NK-92 (cell line): ENCODE measurements around the gene RPTOR.

Experiments
- DNase-seq: peaks from one replicate; lab custom pipeline; 2025; ENCODE audit not compliant: unreplicated experiment; lab: John Stamatoyannopoulos, UW

Gene RPTOR

DNA sequence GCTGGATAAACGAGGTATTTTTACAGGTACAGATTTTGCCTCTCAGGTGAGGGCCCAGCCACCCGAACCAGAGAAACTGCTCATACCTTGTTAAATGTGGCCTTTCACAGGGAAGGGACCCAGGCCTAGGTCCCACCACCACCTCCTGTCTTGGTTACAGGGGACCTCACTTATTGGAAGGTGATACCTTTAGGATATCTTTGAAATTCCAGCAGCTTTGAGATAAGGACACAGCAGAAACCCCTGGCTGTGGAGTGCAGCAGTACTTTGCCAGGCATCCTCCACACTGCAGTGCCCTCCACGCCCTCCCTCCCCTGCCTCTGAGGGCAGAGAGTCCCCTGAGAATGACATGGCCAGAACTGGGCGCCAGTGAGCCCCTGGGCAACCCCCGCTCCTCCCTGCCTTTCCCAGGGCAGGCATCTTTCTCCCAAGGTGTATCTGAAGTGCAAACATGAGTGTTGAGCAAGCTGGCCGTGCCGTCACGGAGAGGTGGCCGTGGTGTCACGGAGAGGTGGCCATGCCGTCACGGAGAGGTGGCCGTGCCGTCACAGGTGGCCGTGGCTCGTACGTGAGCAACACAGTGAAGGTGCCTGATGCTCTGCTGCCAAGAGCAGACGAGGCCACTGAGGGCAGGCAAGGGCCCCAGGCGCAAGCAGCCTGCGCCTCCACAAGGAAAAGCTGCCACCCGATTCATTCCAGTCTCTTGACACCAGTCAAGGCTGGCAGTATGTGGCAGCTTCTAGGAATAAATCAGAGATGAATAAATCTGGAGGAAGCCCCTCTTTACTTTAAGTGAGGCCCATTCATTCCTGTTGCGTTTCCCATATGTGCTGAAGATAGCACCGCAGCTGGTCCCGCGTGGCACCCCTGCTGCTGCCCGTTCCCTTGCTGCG, 312.5 kb downstream of the RPTOR start:
- no peak for DNase-seq

DNA sequence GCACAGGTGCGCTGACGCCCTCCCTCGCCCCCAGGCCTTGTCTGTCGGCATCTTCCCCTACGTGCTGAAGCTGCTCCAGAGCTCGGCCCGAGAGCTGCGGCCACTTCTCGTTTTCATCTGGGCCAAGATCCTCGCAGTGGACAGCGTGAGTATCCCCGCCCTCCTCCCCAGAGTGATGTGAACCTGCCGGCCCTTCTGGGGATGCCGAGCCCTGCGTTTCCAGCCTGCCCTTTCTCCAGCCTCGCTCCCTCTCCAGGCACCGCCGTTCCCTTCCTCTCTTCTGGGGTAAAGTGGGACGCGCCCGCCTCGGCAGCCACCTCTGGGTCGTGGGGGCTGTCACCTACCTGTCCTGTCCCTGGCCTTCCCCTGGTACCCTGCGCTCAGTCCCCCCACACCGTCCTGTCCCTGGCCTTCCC, 313.1 kb downstream of the RPTOR start:
- no peak for DNase-seq

- DNase-seq = no peak
Observed at GRCh38 chr17:80858301-80859001, 313.8 kb downstream of the RPTOR start.

DNA sequence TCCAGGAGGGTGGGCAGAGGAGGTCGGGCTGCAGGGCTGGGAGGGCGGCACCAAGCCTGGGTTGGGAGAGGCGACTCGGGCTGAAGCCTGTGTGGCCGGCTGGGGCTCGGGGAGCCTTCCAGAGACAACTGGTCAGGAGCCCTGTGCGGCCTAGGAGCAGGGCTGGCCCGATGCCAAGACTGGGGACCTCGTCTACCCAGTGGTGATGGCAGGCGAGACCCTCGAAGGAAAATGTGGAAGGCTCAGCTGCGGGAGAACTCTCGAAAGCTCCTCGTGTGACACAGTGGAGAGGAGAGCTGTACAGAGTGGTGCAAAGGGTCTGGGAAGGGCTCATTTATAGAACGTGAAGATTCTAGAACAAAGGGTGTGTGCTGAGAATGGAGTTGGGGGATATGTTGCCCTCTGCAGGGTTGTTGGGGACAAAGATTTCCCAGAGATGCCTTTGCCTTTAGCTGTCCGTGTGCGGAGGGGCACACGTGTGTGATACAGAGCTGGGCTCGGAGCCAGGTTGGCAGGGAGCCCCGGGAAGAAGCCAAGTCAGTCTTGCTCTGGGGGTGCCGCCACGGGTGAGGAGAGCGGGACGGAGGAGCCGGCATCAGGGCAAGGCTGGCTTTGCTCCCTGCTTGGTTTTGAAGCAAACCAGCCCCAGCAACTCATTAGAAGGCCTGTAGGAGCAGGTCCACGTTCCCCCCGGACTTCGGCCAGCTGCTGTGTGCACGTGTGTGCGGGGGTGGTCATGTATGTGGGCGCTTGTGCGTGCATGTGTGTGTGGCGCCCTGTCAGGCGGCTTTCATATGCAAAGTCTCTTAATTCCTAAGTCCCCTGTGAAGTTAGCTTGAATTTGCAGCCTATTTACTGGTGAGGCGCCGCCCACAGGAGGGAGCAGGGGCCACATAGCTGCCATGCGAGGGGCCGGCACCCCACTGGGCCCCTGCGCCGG, 314.6 kb downstream of the RPTOR start:
- no peak for DNase-seq

GRCh38 chr17:80860101-80860671, 315.5 kb downstream of the RPTOR start:
- no peak for DNase-seq

- DNase-seq = no peak
Observed at GRCh38 chr17:80860703-80861417, 316.2 kb downstream of the RPTOR start.

DNA sequence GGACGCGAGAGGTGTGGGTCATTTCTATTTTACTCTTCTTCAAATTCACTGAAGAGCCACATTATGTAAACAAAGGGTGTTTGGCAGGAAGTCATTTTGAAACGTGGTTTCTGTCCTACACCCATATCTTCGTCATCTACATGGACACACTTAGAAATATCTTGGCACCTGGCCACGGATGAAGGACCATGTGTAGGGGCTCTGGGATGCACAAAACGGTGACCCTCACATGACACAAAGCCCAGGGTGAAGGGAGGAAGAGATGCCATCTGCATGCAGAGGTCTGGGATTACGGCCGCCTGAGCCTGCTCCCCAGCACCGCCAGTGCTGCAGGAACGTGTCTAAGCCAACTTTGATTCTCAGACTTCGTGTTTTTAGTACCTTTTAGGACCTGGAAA, 316.8 kb downstream of the RPTOR start:
- DNase-seq = no peak

GRCh38 chr17:80861892-80862291, 317.3 kb downstream of the RPTOR start:
- no peak for DNase-seq

DNA sequence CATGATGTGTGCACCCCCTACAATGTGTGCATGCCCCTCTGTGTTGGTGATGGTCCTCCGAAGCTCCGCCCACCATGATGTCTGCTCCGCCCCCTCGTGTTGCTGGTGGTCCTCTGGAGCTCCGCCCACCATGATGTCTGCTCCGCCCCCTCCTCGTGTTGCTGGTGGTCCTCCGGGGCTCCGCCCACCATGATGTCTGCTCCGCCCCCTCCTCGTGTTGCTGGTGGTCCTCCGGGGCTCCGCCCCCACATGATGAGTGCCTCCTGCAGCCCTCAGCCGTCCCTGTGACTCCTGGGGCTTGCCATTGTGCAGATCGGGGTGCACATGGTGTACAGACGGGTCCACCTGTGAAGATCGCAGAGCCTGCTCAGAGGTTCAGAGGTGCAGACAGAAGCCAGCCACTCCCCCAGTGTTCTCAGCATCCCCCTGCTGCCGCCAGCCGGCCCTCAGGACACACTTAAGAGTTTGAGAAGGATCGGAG, 317.9 kb downstream of the RPTOR start:
- no peak for DNase-seq

- no peak for DNase-seq
Observed at GRCh38 chr17:80862978-80863377, 318.3 kb downstream of the RPTOR start.

- DNase-seq = no peak
Observed at GRCh38 chr17:80863626-80864025, 319.0 kb downstream of the RPTOR start.

- no peak for DNase-seq
Observed at GRCh38 chr17:80864751-80865150, 320.1 kb downstream of the RPTOR start.

DNA sequence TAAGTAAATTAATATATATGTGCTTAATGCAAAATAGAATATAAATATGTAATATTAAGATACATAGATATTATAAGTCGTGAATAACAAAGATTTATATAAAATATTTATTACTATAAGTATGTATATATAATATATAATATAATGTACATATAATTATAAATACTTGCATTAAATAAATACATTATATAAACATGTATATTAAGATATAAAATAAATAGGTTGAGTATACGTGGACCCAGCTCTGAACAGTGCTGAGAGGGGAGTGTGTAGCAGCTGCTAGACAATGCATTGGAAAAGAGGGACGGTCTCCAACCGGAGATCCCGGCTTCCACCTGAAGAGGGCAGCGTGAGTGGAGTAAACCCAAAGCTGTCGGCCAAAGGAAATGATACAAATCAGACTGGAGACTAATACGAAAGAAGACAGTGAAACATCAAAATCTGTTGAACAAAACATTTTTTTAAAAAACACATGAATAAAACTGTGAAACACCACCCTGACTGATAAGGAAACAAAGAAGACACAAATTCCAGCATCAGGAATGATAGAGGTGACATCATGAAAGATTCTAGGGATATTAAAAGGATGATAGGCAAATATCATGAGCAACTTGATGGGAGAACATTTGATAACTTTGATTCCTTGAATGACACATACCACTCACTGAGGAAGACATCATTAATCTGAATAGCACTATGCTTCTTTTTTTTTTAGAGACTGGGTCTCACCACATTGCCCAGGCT, 321.6 kb downstream of the RPTOR start:
- no peak for DNase-seq

DNA sequence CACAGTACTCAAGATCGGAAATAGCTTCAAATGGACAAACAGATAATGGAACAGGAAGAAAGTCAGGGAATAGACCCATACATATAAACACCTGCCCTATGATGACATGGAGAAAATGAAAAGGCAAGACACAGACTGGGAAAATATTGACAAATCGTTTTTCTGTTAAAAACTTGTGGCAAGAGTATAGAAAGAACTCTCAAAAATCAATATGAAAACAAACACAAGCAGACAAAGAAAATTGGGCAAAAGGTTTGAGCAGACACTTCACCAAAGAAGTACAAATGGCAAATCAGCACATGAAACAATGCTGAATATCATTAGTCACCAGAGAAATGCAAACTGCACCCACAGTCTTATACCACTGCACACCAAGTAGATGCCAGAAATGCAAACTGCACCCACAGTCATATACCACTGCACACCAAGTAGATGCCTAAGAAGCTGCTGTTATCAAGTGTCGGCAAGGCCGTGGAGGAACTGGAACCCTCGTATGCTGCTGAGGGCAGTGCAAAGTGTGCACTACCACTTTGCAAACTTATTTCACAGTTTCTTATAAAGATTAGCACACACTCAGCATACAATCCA, 323.5 kb downstream of the RPTOR start:
- DNase-seq = no peak

DNA sequence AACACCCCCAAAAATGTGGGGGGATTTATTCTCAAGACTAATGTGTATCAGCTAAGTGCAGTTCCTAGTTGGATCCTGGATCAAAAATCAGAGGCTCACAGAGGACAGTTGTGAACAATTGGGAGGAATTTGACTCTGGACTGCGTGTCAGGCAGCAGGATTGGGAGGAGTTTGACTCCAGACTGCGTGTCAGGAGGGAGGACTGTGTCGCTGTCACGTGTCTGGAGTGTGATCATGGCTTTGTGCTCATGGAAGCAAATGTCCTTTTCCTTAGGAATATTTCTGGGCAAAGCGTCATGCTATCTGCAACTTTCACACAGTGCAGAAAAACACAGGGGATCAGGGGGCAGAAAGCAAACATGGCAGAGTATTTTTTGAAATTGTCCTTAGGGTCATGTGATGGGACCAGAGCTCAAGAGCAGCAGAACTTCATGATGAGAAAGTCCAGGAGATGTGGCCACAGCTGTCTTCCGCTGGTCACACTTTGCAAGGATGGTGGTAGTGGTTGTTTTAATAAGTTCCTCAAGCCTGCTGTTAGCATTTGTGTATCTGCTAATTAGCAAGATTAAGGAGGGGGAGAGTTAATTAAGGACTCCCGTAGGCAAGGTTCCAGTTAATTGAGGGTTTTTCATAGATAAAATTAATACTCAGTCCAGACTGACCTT, 325.0 kb downstream of the RPTOR start:
- no peak for DNase-seq

- DNase-seq = no peak
Observed at GRCh38 chr17:80870401-80870800, 325.8 kb downstream of the RPTOR start.

DNA sequence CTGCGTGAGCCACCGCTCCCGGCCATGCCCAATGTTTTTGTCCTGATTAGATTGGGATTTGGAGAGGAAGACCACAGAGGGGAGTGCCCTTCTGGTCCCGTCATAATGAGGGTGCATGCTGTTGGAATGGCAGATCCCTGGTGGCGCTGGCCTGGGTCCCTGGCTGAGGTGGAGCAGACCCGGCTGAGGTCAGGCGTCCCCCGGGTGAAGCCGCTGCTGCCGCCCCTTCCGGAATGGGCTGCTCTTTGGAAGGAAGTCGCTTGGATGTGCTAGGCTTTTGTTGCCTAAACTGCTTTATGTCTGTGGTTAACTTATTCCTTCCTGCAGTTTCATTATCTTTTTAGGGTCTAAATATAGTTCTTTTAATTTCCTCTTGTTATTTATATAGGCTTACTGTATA, 326.7 kb downstream of the RPTOR start:
- no peak for DNase-seq

DNA sequence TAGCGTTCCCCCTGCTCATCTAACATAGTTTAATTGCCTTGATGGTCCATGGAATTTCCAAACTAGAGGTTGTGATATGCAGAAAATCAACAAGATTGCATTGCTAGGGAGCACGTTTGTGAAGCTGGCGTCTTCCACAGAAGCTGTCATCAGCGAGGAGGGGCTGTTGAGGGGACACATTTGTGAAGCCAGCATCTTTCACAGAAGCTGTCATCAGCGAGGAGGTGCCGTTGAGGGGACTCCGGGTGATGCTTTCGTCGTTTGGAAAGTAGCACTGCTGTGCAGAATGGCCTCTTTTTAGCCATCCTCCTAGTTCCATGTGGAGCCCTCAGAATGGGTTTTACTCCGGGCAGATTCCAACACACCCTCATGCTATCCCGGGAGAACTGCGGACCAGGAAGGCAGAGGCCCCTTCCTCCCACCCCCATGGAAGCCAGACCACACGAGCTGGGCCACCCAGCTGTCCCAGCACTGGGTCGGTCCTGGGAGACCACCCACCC, 327.4 kb downstream of the RPTOR start:
- no peak for DNase-seq
